NCI-H345 (cell line): Measurements from ENCODE around the gene VPS26B.
A peak's percentile ranks its signal among the peaks of the same experiment; 100 is the strongest.
"Not testable (repeated sequence)": the region's sequence is repeated elsewhere in the genome, so short reads cannot be mapped to it uniquely, and the experiment has no call there.

Experiments used
- DNase-seq: peaks from one replicate; lab custom pipeline; 2025; lab: John Stamatoyannopoulos, UW

Gene VPS26B

GRCh38 chr11:134223836-134224709 is at the start of gene VPS26B, which contains the start of gene NCAPD3:
TSS of gene VPS26B (plus strand) at chr11:134224671. CDS start at chr11:134225123, 452 bp downstream.
TSS of gene NCAPD3 (minus strand) at chr11:134223967. CDS start at chr11:134223926, 41 bp downstream.
- DNase-seq, result peak; percentile 98

- DNase-seq, result no peak
Measured at GRCh38 chr11:134176284-134176683, 48.2 kb upstream of the VPS26B start.

GRCh38 chr11:134178032-134178674 is 46.3 kb upstream of the VPS26B start:
- no peak for DNase-seq

- no peak for DNase-seq
Measured at GRCh38 chr11:134181707-134182106, 42.8 kb upstream of the VPS26B start.

- DNase-seq, result not testable (repeated sequence)
Measured at GRCh38 chr11:134188092-134188491, 36.4 kb upstream of the VPS26B start.

GRCh38 chr11:134196756-134197155 is 27.7 kb upstream of the VPS26B start:
- DNase-seq, result no peak

- DNase-seq, result no peak
Measured at GRCh38 chr11:134199531-134199930, 24.9 kb upstream of the VPS26B start.

GRCh38 chr11:134200688-134201087 is 23.8 kb upstream of the VPS26B start:
- DNase-seq, result no peak

GRCh38 chr11:134202661-134203060 is 21.8 kb upstream of the VPS26B start:
- DNase-seq, result no peak

- no peak for DNase-seq
Measured at GRCh38 chr11:134205729-134206128, 18.7 kb upstream of the VPS26B start.

GRCh38 chr11:134206185-134206584 is 18.3 kb upstream of the VPS26B start:
- no peak for DNase-seq

- peak; percentile 4 for DNase-seq
Measured at GRCh38 chr11:134207538-134208239, 16.8 kb upstream of the VPS26B start.

GRCh38 chr11:134215836-134216235 is 8.6 kb upstream of the VPS26B start:
- no peak for DNase-seq

GRCh38 chr11:134216816-134217215 is 7.7 kb upstream of the VPS26B start:
- DNase-seq, result no peak

- DNase-seq, result no peak
Measured at GRCh38 chr11:134223121-134223520, 1.4 kb upstream of the VPS26B start.

- DNase-seq, result peak; percentile 80
Measured at GRCh38 chr11:134224710-134225664, 516 bp downstream of the VPS26B start.

GRCh38 chr11:134226806-134227325 is 2.4 kb downstream of the VPS26B start:
- no peak for DNase-seq

GRCh38 chr11:134228625-134229024 is 4.2 kb downstream of the VPS26B start:
- DNase-seq, result no peak

- no peak for DNase-seq
Measured at GRCh38 chr11:134229126-134229790, 4.8 kb downstream of the VPS26B start.

- no peak for DNase-seq
Measured at GRCh38 chr11:134230339-134230738, 5.9 kb downstream of the VPS26B start.
